Measurements from ENCODE around the gene MERTK. TPM values are rescaled to one million over a fixed set of nuclear protein-coding genes. Genes with fewer than 3 reads are reported as not detected.

The MERTK gene
- total and polyA plus RNA-seq, 10 of the 15 experiments (the other 5 are each of a cell fraction or from before 2014, with no cell fraction given) = 0.13 to 30.6 (median 0.50) TPM

- in situ Hi-C loops (cut with MboI) (no loop called here), intact Hi-C loops (cut with micrococcal nuclease; ENCODE audit: unreplicated experiment) (no loop called here)
- H3K4me2 ChIP-seq (ENCODE audit: control insufficient read depth, insufficient read depth) = no peak overlapping the region
- H3K79me2 ChIP-seq (ENCODE audit: control insufficient read depth, insufficient read depth, low read length) = no peaks in the 10 kb centered on the region
- H3K27me3 ChIP-seq (replicated peaks in 1 of 2; ENCODE audit: control insufficient read depth in 2 of 2, insufficient read depth in 2 of 2, low read length in 1 of 2) = no peaks in the 10 kb centered on the region
- FAIRE-seq = no peak
- ChIA-PET RAD21 (ENCODE audit: unreplicated experiment) (interaction anchor here (1.2 to 1.4 kb wide), 2 partner anchors 78 to 103 kb away, joined by 3 to 4 read pairs; no protein-coding TSS in a partner anchor), SMC1A (ENCODE audit: uncharacterized antibody, unreplicated experiment) (interaction anchor here (1.0 to 3.5 kb wide), 9 partner anchors 17 to 106 kb away, joined by 3 to 13 read pairs (median 4); no protein-coding TSS in a partner anchor), CTCF (interaction anchor here (0.8 to 1.3 kb wide), 3 partner anchors 14 to 102 kb away, joined by 3 read pairs; no protein-coding TSS in a partner anchor), POLR2A (interaction anchor here (1.7 to 1.8 kb wide), 2 partner anchors 23 to 103 kb away, joined by 4 to 5 read pairs; no protein-coding TSS in a partner anchor)
- no peak overlapping the region for H3K4me3 ChIP-seq
- TF ChIP-seq NBN (IDR thresholded peaks at IDR 0.05) (0 out of 2 replicates have a peak, but pooled peaks have one; percentile 17), CBFB (IDR thresholded peaks at IDR 0.05; ENCODE audit: low read depth) (no peak)
- no TSS peak for BruUV-seq (replicated peaks)
- ATAC-seq = no peak
- peaks cover 12% of the 10 kb centered on the region for H3K4me1 ChIP-seq (ENCODE audit: control insufficient read depth, insufficient read depth, low read length)
- no peak overlapping the region for H2AFZ ChIP-seq (ENCODE audit: control insufficient read depth, low read depth, low read length)
- H4K20me1 ChIP-seq (ENCODE audit: control insufficient read depth, insufficient read depth) = no peaks in the 10 kb centered on the region
- 86% methylated on average over 5 of the region's 5 CpGs for WGBS (ENCODE audit: insufficient coverage, insufficient replicate concordance, low lambda C conversion rate, missing lambda C conversion rate)
- no peaks in the 10 kb centered on the region for H3K9me3 ChIP-seq (replicated peaks; ENCODE audit: control insufficient read depth, insufficient read depth, low read length)
- no peak overlapping the region for H3K9ac ChIP-seq (ENCODE audit: control insufficient read depth, insufficient read depth, low read length)
- no peaks in the 10 kb centered on the region for H3K36me3 ChIP-seq (ENCODE audit: control insufficient read depth in 2 of 2, insufficient read depth in 2 of 2, low read length in 1 of 2)
- no peak for DNase-seq (ENCODE audit: low read depth, low spot score)
- no peak overlapping the region for H3K27ac ChIP-seq (ENCODE audit: control insufficient read depth, insufficient read depth)
Observed at GRCh38 chr2:112005406-112006075, 107.1 kb downstream of the MERTK start.

GRCh38 chr2:112006076-112006410 is 107.6 kb downstream of the MERTK start:
- ATAC-seq = peak; percentile 9; the same call in 2 of the 3 replicates
- no peaks in the 10 kb centered on the region for H3K36me3 ChIP-seq (ENCODE audit: control insufficient read depth in 2 of 2, insufficient read depth in 2 of 2, low read length in 1 of 2)
- no peak overlapping the region for H3K4me3 ChIP-seq
- no peaks in the 10 kb centered on the region for H3K27me3 ChIP-seq (replicated peaks in 1 of 2; ENCODE audit: control insufficient read depth in 2 of 2, insufficient read depth in 2 of 2, low read length in 1 of 2)
- no peak overlapping the region for H2AFZ ChIP-seq (ENCODE audit: control insufficient read depth, low read depth, low read length)
- in situ Hi-C loops (cut with MboI) = no loop called here
- DNase-seq (ENCODE audit: low read depth, low spot score) = peak; percentile 8
- 6% methylated on average over 4 of the region's 4 CpGs for WGBS (ENCODE audit: insufficient coverage, insufficient replicate concordance, low lambda C conversion rate, missing lambda C conversion rate)
- no peak overlapping the region for H3K9ac ChIP-seq (ENCODE audit: control insufficient read depth, insufficient read depth, low read length)
- POLR2A ChIA-PET = interaction anchor here (1.7 to 1.8 kb wide), 2 partner anchors 23 to 103 kb away, joined by 4 to 5 read pairs; no protein-coding TSS in a partner anchor
- no peak for FAIRE-seq
- no peak overlapping the region for H3K27ac ChIP-seq (ENCODE audit: control insufficient read depth, insufficient read depth)
- no peaks in the 10 kb centered on the region for H3K79me2 ChIP-seq (ENCODE audit: control insufficient read depth, insufficient read depth, low read length)
- H3K4me2 ChIP-seq (ENCODE audit: control insufficient read depth, insufficient read depth) = no peak overlapping the region
- H4K20me1 ChIP-seq (ENCODE audit: control insufficient read depth, insufficient read depth) = no peaks in the 10 kb centered on the region
- BruUV-seq (replicated peaks) = no TSS peak
- CTCF ChIA-PET = interaction anchor here (0.8 to 1.3 kb wide), 4 partner anchors 14 to 106 kb away, joined by 3 read pairs; no protein-coding TSS in a partner anchor
- intact Hi-C loops (cut with micrococcal nuclease; ENCODE audit: unreplicated experiment) = no loop called here
- no peaks in the 10 kb centered on the region for H3K9me3 ChIP-seq (replicated peaks; ENCODE audit: control insufficient read depth, insufficient read depth, low read length)
- RAD21 ChIA-PET (ENCODE audit: unreplicated experiment) = interaction anchor here (1.2 to 1.4 kb wide), 2 partner anchors 78 to 104 kb away, joined by 3 to 4 read pairs; no protein-coding TSS in a partner anchor
- peaks cover 12% of the 10 kb centered on the region for H3K4me1 ChIP-seq (ENCODE audit: control insufficient read depth, insufficient read depth, low read length)
- SMC1A ChIA-PET (ENCODE audit: uncharacterized antibody, unreplicated experiment) = interaction anchor here (1.0 to 3.5 kb wide), 6 partner anchors 20 to 106 kb away, joined by 3 to 13 read pairs (median 4); no protein-coding TSS in a partner anchor
- TF ChIP-seq ZBED1 (IDR thresholded peaks at IDR 0.05; ENCODE audit: borderline replicate concordance) (no peak), IKZF1 (conservative IDR thresholded peaks at IDR 0.05) (peak; percentile 64), MTA2 (IDR thresholded peaks at IDR 0.05; ENCODE audit: low read depth) (0 out of 2 replicates have a peak, but pooled peaks have one; percentile 19), ZNF274 (IDR thresholded peaks at IDR 0.05; ENCODE audit: insufficient read depth, insufficient read length) (no peak), ZZZ3 (IDR thresholded peaks at IDR 0.05; ENCODE audit: control insufficient read depth, insufficient read length, low read depth) (no peak), NBN (IDR thresholded peaks at IDR 0.05) (0 out of 2 replicates have a peak, but pooled peaks have one; percentile 8), IKZF2 (IDR thresholded peaks at IDR 0.05) (peak; percentile 31 to 65; a peak in 2 of 4 replicates), RELB (IDR thresholded peaks at IDR 0.05; ENCODE audit: low read depth) (peak; percentile 59; the same call in 1 of the 2 replicates), RUNX3 (IDR thresholded peaks at IDR 0.05; ENCODE audit: low read length) (peak; percentile 70), NFIC (IDR thresholded peaks at IDR 0.05; ENCODE audit: low read depth, low read length) (peak; percentile 36; the same call in 1 of the 2 replicates), SMAD1 (IDR thresholded peaks at IDR 0.05; ENCODE audit: low read depth, partially characterized antibody) (no peak), GABPA (IDR thresholded peaks at IDR 0.05; ENCODE audit: low read depth) (no peak), BHLHE40 (IDR thresholded peaks at IDR 0.05; ENCODE audit: borderline replicate concordance in 1 of 2, low read depth in 2 of 2, low read length in 1 of 2) (peak in 1 of 2 experiments; percentile 73; a peak in 2 of 4 replicates), ZNF207 (IDR thresholded peaks at IDR 0.05; ENCODE audit: borderline replicate concordance) (no peak)

Data from GM12878 (cell line).